Measurements from ENCODE around the gene RYR2. TPM values are rescaled to one million over a fixed set of nuclear protein-coding genes. Genes with fewer than 3 reads are reported as not detected.

RYR2 gene
- total RNA-seq, 2 experiments from 2014 or later = 0.03 to 0.40 TPM

DNA sequence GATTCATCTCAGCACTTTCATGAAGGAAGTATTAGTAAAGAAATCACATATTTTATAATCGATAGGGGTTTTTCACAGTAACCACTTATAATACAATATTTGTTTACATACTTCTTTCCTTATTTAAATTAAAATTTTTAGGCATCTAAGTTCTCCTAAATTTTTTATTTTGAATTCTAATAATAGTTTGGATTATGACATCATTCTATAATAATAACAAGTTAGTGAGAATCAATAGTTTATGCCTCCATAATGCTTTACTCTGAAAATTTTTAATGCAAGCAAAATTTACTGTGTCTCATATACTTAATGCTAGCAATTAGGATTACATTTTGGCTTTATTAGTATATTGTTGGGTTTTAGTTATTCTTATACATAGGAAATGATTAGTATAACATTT is 596.6 kb downstream of the RYR2 start:
- DNase-seq = no peak
- no peak for ATAC-seq
- H3K4me1 Mint-ChIP-seq = no peaks in the 10 kb centered on the region
- H3K27ac Mint-ChIP-seq = no peak overlapping the region
- no peak overlapping the region for H3K4me3 Mint-ChIP-seq
- H3K36me3 Mint-ChIP-seq = no peaks in the 10 kb centered on the region
- no peaks in the 10 kb centered on the region for H3K27me3 Mint-ChIP-seq
- H3K9me3 Mint-ChIP-seq (ENCODE audit: low read depth) = no peaks in the 10 kb centered on the region
- CTCF ChIA-PET = no interaction called here

- Mint-ChIP-seq H3K9me3 (ENCODE audit: low read depth) (no peaks in the 10 kb centered on the region), H3K27me3 (no peaks in the 10 kb centered on the region), H3K4me1 (no peaks in the 10 kb centered on the region), H3K4me3 (no peak overlapping the region), H3K36me3 (no peaks in the 10 kb centered on the region), H3K27ac (no peak overlapping the region)
- CTCF ChIA-PET = no interaction called here
- no peak for DNase-seq
- ATAC-seq = no peak
Observed at GRCh38 chr1:237640011-237640671, 598.2 kb downstream of the RYR2 start.

DNA sequence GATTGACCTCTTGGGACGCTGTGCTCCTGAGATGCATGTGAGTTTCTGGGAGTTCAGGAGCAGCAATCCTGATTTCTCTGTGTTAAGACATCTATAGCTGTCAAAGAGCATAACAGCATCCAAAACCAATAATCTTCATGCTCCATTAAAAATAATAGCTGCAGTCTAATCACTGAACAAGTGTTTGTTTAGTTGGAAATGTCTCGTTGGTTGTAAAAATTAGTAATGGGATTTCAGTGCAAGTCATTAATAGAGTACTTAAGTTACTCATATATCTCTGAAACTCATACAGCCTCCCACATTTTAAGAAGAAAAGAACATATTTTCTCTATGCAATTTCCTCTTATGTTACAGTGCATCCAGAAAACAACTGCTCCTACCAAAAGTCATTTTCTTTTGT is 599.0 kb downstream of the RYR2 start:
- Mint-ChIP-seq H3K36me3 (no peaks in the 10 kb centered on the region), H3K9me3 (ENCODE audit: low read depth) (no peaks in the 10 kb centered on the region), H3K27me3 (no peaks in the 10 kb centered on the region), H3K4me3 (no peak overlapping the region), H3K4me1 (no peaks in the 10 kb centered on the region), H3K27ac (no peak overlapping the region)
- CTCF ChIA-PET = no interaction called here
- DNase-seq = no peak
- ATAC-seq = no peak

- Mint-ChIP-seq H3K9me3 (ENCODE audit: low read depth) (no peaks in the 10 kb centered on the region), H3K4me1 (no peaks in the 10 kb centered on the region), H3K4me3 (no peak overlapping the region), H3K27me3 (no peaks in the 10 kb centered on the region), H3K27ac (no peak overlapping the region), H3K36me3 (no peaks in the 10 kb centered on the region)
- ATAC-seq (no peak), DNase-seq (no peak)
- CTCF ChIA-PET = no interaction called here
Observed at GRCh38 chr1:237650809-237651208, 608.8 kb downstream of the RYR2 start.

GRCh38 chr1:237655778-237656177 is 613.8 kb downstream of the RYR2 start:
- Mint-ChIP-seq H3K36me3 (no peaks in the 10 kb centered on the region), H3K27me3 (no peaks in the 10 kb centered on the region), H3K4me1 (no peaks in the 10 kb centered on the region), H3K4me3 (no peak overlapping the region), H3K27ac (no peak overlapping the region), H3K9me3 (ENCODE audit: low read depth) (no peaks in the 10 kb centered on the region)
- DNase-seq (no peak), ATAC-seq (no peak)
- CTCF ChIA-PET = no interaction called here

DNA sequence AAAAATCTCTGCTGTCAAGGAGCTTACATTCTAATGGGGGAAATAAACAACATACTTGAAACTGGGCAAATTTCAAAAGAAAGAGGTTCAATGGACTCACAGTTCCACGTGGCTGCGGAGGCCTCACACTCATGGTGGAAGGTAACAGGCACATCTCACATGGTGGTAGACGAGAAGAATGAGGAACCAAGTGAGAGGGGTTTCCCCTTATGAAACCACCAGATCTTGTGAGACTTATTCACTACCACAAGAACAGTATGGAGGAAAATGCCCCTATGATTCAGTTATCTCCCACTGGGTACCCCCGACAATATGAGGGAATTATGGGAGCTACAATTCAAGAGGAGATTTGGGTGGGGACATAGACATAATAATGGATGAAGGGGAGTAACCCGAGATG is 622.4 kb downstream of the RYR2 start:
- Mint-ChIP-seq H3K27ac (no peak overlapping the region), H3K4me3 (no peak overlapping the region), H3K27me3 (no peaks in the 10 kb centered on the region), H3K36me3 (no peaks in the 10 kb centered on the region), H3K4me1 (no peaks in the 10 kb centered on the region), H3K9me3 (ENCODE audit: low read depth) (no peaks in the 10 kb centered on the region)
- DNase-seq = no peak
- CTCF ChIA-PET = interaction anchor here (1.3 kb wide), 1 partner anchor 10 kb away, joined by 4 read pairs; no protein-coding TSS in a partner anchor
- ATAC-seq = no peak

GRCh38 chr1:237670302-237670701 is 628.3 kb downstream of the RYR2 start:
- ATAC-seq = no peak
- CTCF ChIA-PET = no interaction called here
- Mint-ChIP-seq H3K4me3 (no peak overlapping the region), H3K36me3 (no peaks in the 10 kb centered on the region), H3K27ac (no peak overlapping the region), H3K4me1 (no peaks in the 10 kb centered on the region), H3K27me3 (no peaks in the 10 kb centered on the region), H3K9me3 (ENCODE audit: low read depth) (no peaks in the 10 kb centered on the region)
- DNase-seq = no peak

DNA sequence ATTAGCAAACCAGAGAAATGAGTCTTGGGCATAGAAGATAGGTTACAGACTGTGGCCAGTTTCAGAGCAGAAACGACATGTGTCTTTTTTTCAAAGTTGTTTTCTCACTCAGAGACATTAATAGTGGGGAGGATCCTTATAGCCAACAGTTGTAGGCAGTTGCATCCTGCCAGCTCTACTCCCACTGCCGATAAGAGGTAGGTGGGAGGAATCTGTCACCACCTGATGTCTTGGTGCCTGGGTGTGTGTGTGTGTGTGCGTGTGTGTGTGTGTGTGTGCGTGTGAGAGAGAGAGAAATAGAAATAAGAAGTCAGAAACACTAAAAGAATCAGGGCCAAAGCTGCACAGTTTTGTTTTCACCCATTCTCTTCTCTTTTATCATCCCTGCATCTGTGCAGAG is 629.3 kb downstream of the RYR2 start:
- H3K36me3 Mint-ChIP-seq = no peaks in the 10 kb centered on the region
- no peak overlapping the region for H3K4me3 Mint-ChIP-seq
- H3K9me3 Mint-ChIP-seq (ENCODE audit: low read depth) = no peaks in the 10 kb centered on the region
- DNase-seq = no peak
- H3K27ac Mint-ChIP-seq = no peak overlapping the region
- CTCF ChIA-PET = no interaction called here
- no peaks in the 10 kb centered on the region for H3K4me1 Mint-ChIP-seq
- no peaks in the 10 kb centered on the region for H3K27me3 Mint-ChIP-seq
- no peak for ATAC-seq

DNA sequence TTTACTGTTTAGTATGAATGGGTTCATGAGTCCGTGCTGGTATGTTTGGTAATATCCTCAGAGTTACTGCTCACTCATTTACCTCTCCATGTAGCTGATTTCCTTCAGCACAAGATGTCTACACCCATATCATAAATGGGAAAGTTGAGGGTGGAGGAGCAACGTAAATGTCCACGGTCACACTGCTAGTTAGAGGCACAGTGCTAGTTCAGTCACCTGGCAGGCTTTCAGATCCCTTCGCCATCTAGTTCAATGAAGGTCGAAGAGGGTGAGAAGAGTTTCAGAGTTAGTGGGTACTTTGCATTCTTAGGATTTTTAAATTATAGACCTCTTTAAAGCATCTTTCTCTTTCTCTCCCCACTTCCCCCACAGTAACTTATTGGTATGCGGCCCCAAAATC is 630.0 kb downstream of the RYR2 start:
- ATAC-seq = no peak
- Mint-ChIP-seq H3K4me3 (no peak overlapping the region), H3K36me3 (no peaks in the 10 kb centered on the region), H3K4me1 (no peaks in the 10 kb centered on the region), H3K27me3 (no peaks in the 10 kb centered on the region), H3K27ac (no peak overlapping the region), H3K9me3 (ENCODE audit: low read depth) (no peaks in the 10 kb centered on the region)
- no peak for DNase-seq
- CTCF ChIA-PET = no interaction called here

DNA sequence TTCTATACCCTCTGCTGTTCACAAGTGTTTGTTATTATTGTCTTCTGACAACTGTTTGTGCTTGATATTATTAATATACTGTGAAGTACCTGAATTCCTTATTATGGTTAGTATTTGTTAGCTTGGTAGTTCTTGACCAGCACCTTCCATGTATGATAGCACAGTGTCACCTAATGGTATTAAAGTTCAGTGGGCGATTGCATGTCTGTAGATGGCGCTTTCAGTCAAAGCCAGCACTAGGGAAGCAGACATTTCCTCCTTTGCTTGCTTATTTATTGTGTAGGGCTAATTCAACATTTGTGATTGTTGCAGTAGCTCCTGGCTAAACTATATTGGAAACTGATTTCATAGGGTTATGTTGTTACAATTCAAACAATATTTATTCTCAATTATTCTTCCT is 630.8 kb downstream of the RYR2 start:
- Mint-ChIP-seq H3K4me3 (no peak overlapping the region), H3K4me1 (no peaks in the 10 kb centered on the region), H3K9me3 (ENCODE audit: low read depth) (no peaks in the 10 kb centered on the region), H3K27ac (no peak overlapping the region), H3K27me3 (no peaks in the 10 kb centered on the region), H3K36me3 (no peaks in the 10 kb centered on the region)
- CTCF ChIA-PET = no interaction called here
- no peak for DNase-seq
- ATAC-seq = no peak

GRCh38 chr1:237673631-237674030 is 631.6 kb downstream of the RYR2 start:
- ATAC-seq (no peak), DNase-seq (no peak)
- H3K9me3 Mint-ChIP-seq (ENCODE audit: low read depth) = no peaks in the 10 kb centered on the region
- CTCF ChIA-PET = no interaction called here
- H3K4me3 Mint-ChIP-seq = no peak overlapping the region
- no peaks in the 10 kb centered on the region for H3K4me1 Mint-ChIP-seq
- no peaks in the 10 kb centered on the region for H3K27me3 Mint-ChIP-seq
- H3K27ac Mint-ChIP-seq = no peak overlapping the region
- H3K36me3 Mint-ChIP-seq = no peaks in the 10 kb centered on the region

GRCh38 chr1:237677979-237678378 is 636.0 kb downstream of the RYR2 start:
- DNase-seq (no peak), ATAC-seq (no peak)
- Mint-ChIP-seq H3K4me1 (no peaks in the 10 kb centered on the region), H3K36me3 (no peaks in the 10 kb centered on the region), H3K4me3 (no peak overlapping the region), H3K9me3 (ENCODE audit: low read depth) (no peaks in the 10 kb centered on the region), H3K27me3 (no peaks in the 10 kb centered on the region), H3K27ac (no peak overlapping the region)
- CTCF ChIA-PET = no interaction called here

DNA sequence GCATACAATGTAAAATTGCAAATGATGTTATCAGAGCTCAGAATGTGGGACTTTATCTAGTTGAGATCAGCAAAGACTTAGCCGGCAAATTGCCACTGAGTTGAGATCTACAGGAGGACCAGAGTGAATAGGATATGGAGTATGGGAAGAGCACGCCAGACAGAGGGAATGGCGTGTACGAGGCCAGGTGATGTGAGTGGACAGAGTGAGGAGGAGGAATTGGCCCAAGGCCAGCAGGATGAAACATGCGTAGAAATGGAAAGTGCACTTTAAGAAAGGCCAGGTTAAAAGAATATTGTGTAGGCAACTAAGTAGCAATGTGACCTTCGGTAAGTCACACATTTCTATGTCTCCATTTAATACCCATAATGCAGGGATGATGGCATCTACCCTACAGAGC is 637.7 kb downstream of the RYR2 start:
- H3K9me3 Mint-ChIP-seq (ENCODE audit: low read depth) = no peaks in the 10 kb centered on the region
- DNase-seq = no peak
- CTCF ChIA-PET = no interaction called here
- no peaks in the 10 kb centered on the region for H3K36me3 Mint-ChIP-seq
- H3K27me3 Mint-ChIP-seq = no peaks in the 10 kb centered on the region
- H3K4me3 Mint-ChIP-seq = no peak overlapping the region
- ATAC-seq = no peak
- H3K27ac Mint-ChIP-seq = no peak overlapping the region
- no peaks in the 10 kb centered on the region for H3K4me1 Mint-ChIP-seq

DNA sequence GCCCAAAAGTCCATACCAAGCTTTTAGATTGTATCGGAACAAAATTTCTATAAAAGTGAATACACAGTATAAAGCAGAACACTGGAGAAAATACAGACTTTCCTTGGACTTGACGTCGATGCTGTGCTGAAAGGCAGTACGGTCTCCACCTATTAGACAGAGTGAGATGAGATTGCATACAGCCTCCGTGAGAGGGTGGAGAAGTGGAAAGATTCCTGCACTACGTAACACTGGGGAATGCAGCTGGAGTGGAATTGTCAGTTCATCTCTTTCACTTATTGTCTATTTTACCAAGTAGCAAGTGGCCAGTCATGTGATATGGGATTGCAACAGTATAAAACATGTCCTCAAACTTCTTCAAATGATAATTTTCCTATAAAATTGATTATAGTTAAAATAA is 639.2 kb downstream of the RYR2 start:
- CTCF ChIA-PET = no interaction called here
- Mint-ChIP-seq H3K36me3 (no peaks in the 10 kb centered on the region), H3K9me3 (ENCODE audit: low read depth) (no peaks in the 10 kb centered on the region), H3K4me3 (no peak overlapping the region), H3K27ac (no peak overlapping the region), H3K4me1 (no peaks in the 10 kb centered on the region), H3K27me3 (no peaks in the 10 kb centered on the region)
- ATAC-seq (no peak), DNase-seq (no peak)

DNA sequence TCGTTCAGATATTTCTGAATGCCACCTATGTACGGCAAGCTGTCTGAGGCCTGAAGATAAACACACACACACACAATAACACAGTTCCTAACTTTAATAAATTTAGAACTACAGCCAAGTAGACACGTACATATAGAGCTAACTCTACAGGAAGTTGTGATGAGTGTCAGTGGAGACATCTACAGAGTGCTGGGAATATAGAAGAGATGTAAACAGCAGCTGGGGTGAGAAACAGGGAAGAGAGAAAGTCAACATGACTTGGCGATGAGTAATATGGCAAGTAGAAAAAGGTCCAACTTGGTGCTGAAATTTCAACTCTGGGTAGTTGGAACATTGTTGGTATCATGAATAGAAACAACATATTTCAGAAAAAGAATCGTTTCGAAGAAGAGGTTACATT is 642.3 kb downstream of the RYR2 start:
- Mint-ChIP-seq H3K27me3 (no peaks in the 10 kb centered on the region), H3K36me3 (no peaks in the 10 kb centered on the region), H3K4me3 (no peak overlapping the region), H3K27ac (no peak overlapping the region), H3K9me3 (ENCODE audit: low read depth) (no peaks in the 10 kb centered on the region), H3K4me1 (no peaks in the 10 kb centered on the region)
- no peak for ATAC-seq
- CTCF ChIA-PET = no interaction called here
- no peak for DNase-seq
